ENCODE data around the gene PRPF38A.

Gene PRPF38A

GRCh38 chr1:52426371-52426770 lies 22.0 kb downstream of the PRPF38A start:
- Histone ChIP-seq H3K9me2 (replicated peaks; ENCODE audit: control insufficient read depth, low read length) (no peaks in the 10 kb centered on the region), H3K4me2 (ENCODE audit: low read length) (no peak overlapping the region), H4K20me1 (ENCODE audit: control insufficient read depth, insufficient read depth, low read depth, low read length) (no peaks in the 10 kb centered on the region), H3K27me3 (ENCODE audit: control insufficient read depth, low read length) (no peaks in the 10 kb centered on the region), H3K27ac (ENCODE audit: low read depth, low read length) (no peak overlapping the region), H3K9me3 (ENCODE audit: control insufficient read depth, insufficient read depth, low read length) (no peaks in the 10 kb centered on the region), H3K36me3 (ENCODE audit: control insufficient read depth, low read length) (peaks cover 53% of the 10 kb centered on the region), H3F3A (ENCODE audit: control insufficient read depth, insufficient read depth) (peaks cover 27% of the 10 kb centered on the region), H3K4me1 (ENCODE audit: control insufficient read depth, low read length) (peaks cover 6% of the 10 kb centered on the region; the same call in 1 of the 2 replicates), H3K79me2 (ENCODE audit: control insufficient read depth, low read length) (no peaks in the 10 kb centered on the region), H3K4me3 (ENCODE audit: low read length) (no peak overlapping the region)
- TF ChIP-seq CTCF (IDR thresholded peaks at IDR 0.05; ENCODE audit: low read depth, low read length, poor library complexity, severe bottlenecking) (no peak), EZH2phosphoT487 (IDR thresholded peaks at IDR 0.05; ENCODE audit: borderline replicate concordance, low read length) (no peak)

GRCh38 chr1:52427152-52427551 lies 22.8 kb downstream of the PRPF38A start:
- H3K4me2 ChIP-seq (ENCODE audit: low read length): no peak overlapping the region
- no peaks in the 10 kb centered on the region for H3K79me2 ChIP-seq (ENCODE audit: control insufficient read depth, low read length)
- H3K27ac ChIP-seq (ENCODE audit: low read depth, low read length): no peak overlapping the region
- H3K9me3 ChIP-seq (ENCODE audit: control insufficient read depth, insufficient read depth, low read length): no peaks in the 10 kb centered on the region
- H3K36me3 ChIP-seq (ENCODE audit: control insufficient read depth, low read length): peaks cover 52% of the 10 kb centered on the region
- no peak overlapping the region for H3K4me3 ChIP-seq (ENCODE audit: low read length)
- no peaks in the 10 kb centered on the region for H4K20me1 ChIP-seq (ENCODE audit: control insufficient read depth, insufficient read depth, low read depth, low read length)
- TF ChIP-seq CTCF (IDR thresholded peaks at IDR 0.05; ENCODE audit: low read depth, low read length, poor library complexity, severe bottlenecking) (no peak), EZH2phosphoT487 (IDR thresholded peaks at IDR 0.05; ENCODE audit: borderline replicate concordance, low read length) (no peak)
- peaks cover 27% of the 10 kb centered on the region for H3F3A ChIP-seq (ENCODE audit: control insufficient read depth, insufficient read depth)
- H3K9me2 ChIP-seq (replicated peaks; ENCODE audit: control insufficient read depth, low read length): no peaks in the 10 kb centered on the region
- H3K4me1 ChIP-seq (ENCODE audit: control insufficient read depth, low read length): peaks cover 6% of the 10 kb centered on the region; the same call in 1 of the 2 replicates
- no peaks in the 10 kb centered on the region for H3K27me3 ChIP-seq (ENCODE audit: control insufficient read depth, low read length)

GRCh38 chr1:52432807-52433206 lies 28.4 kb downstream of the PRPF38A start:
- H3K27ac ChIP-seq (ENCODE audit: low read depth, low read length): no peak overlapping the region
- H3K9me3 ChIP-seq (ENCODE audit: control insufficient read depth, insufficient read depth, low read length): no peaks in the 10 kb centered on the region
- no peaks in the 10 kb centered on the region for H4K20me1 ChIP-seq (ENCODE audit: control insufficient read depth, insufficient read depth, low read depth, low read length)
- H3K36me3 ChIP-seq (ENCODE audit: control insufficient read depth, low read length): peaks cover 40% of the 10 kb centered on the region
- no peaks in the 10 kb centered on the region for H3K4me1 ChIP-seq (ENCODE audit: control insufficient read depth, low read length)
- no peak overlapping the region for H3K4me2 ChIP-seq (ENCODE audit: low read length)
- H3K79me2 ChIP-seq (ENCODE audit: control insufficient read depth, low read length): no peaks in the 10 kb centered on the region
- no peak overlapping the region for H3K4me3 ChIP-seq (ENCODE audit: low read length)
- TF ChIP-seq EZH2phosphoT487 (IDR thresholded peaks at IDR 0.05; ENCODE audit: borderline replicate concordance, low read length) (no peak), CTCF (IDR thresholded peaks at IDR 0.05; ENCODE audit: low read depth, low read length, poor library complexity, severe bottlenecking) (no peak)
- no peaks in the 10 kb centered on the region for H3K27me3 ChIP-seq (ENCODE audit: control insufficient read depth, low read length)
- H3F3A ChIP-seq (ENCODE audit: control insufficient read depth, insufficient read depth): no peaks in the 10 kb centered on the region
- H3K9me2 ChIP-seq (replicated peaks; ENCODE audit: control insufficient read depth, low read length): no peaks in the 10 kb centered on the region
